IMR-90 (cell line): ENCODE measurements around the gene CLCN5. TPM values are rescaled to one million over a fixed set of nuclear protein-coding genes. Genes with fewer than 3 reads are reported as not detected.

Experiments
- ATAC-seq: fragments of 200-7000 bp; cut with Tn5 transposase; 2 replicates; pipeline ENCODE4 v1.9.1; 2020; ENCODE audit warnings: low read depth, mild to moderate bottlenecking, moderate library complexity
- BruUV-seq: library from RNA; stranded (reverse); fragments of 400-500 nt; replicated peaks from 2 replicates; lab custom pipeline; 2021; lab: Mats Ljungman, UMichigan
- CTCF ChIA-PET: fragments of 300-600 bp; formaldehyde crosslinking; extraction: SDS; loops from one replicate; lab custom pipeline; 2021; ENCODE audit warnings: antibody characterized with exemption; lab: Yijun Ruan, JAX
- POLR2A ChIA-PET: fragments of 300-600 bp; sonication (Branson Sonifier 250); formaldehyde crosslinking; loops from one replicate; lab custom pipeline; 2022; ENCODE audit warnings: antibody characterized with exemption; ENCODE audit not compliant: unreplicated experiment; lab: Charles Lee
- DNase-seq: peaks from one replicate; pipeline ENCODE4 v3.0.0; 2013
- H2AFZ ChIP-seq: replicated peaks from 2 replicates; pipeline ENCODE3; 2013; ENCODE audit warnings: low read length, mild to moderate bottlenecking; ENCODE audit not compliant: poor library complexity
- H2AK5ac ChIP-seq: 2 replicates; pipeline ENCODE4 v1.6.1; 2013; ENCODE audit warnings: low read depth, low read length, inconsistent platforms
- H2AK9ac ChIP-seq: replicated peaks from 2 replicates; pipeline ENCODE3; 2013; ENCODE audit warnings: mild to moderate bottlenecking, low read depth, low read length, moderate library complexity; ENCODE audit not compliant: poor library complexity
- H2BK120ac ChIP-seq: 2 replicates; pipeline ENCODE4 v1.6.1; 2013; ENCODE audit warnings: low read depth, low read length, inconsistent platforms
- H2BK15ac ChIP-seq: 3 replicates; pipeline ENCODE4 v1.6.1; 2013; ENCODE audit warnings: low read depth, low read length, inconsistent platforms
- H2BK20ac ChIP-seq: 2 replicates; pipeline ENCODE4 v1.6.1; 2013; ENCODE audit warnings: low read depth, mild to moderate bottlenecking, inconsistent platforms, low read length, moderate library complexity
- H2BK5ac ChIP-seq: 2 replicates; pipeline ENCODE4 v1.6.1; 2013; ENCODE audit warnings: mild to moderate bottlenecking, low read depth, low read length, inconsistent platforms; ENCODE audit not compliant: poor library complexity, severe bottlenecking
- H3K14ac ChIP-seq: replicated peaks from 2 replicates; pipeline ENCODE4 v1.6.1; 2013; ENCODE audit warnings: low read depth, low read length, inconsistent platforms
- H3K18ac ChIP-seq: 2 replicates; pipeline ENCODE4 v1.6.1; 2013; ENCODE audit warnings: low read depth, low read length, control low read depth
- H3K23ac ChIP-seq: 2 replicates; pipeline ENCODE4 v1.6.1; 2013; ENCODE audit warnings: low read depth, low read length, inconsistent platforms
- H3K27ac ChIP-seq: 2 replicates; pipeline ENCODE4 v1.5.1; 2013; ENCODE audit warnings: mild to moderate bottlenecking, control low read depth, low read length; ENCODE audit not compliant: insufficient read depth
- H3K27me3 ChIP-seq: 2 replicates; pipeline ENCODE4 v1.6.1; 2013; ENCODE audit warnings: low read length; ENCODE audit not compliant: control insufficient read depth, insufficient read depth
- H3K36me3 ChIP-seq: 2 replicates; pipeline ENCODE4 v1.6.1; 2013; ENCODE audit warnings: low read length, mixed read lengths; ENCODE audit not compliant: control insufficient read depth, insufficient read depth
- H3K4ac ChIP-seq: 2 replicates; pipeline ENCODE4 v1.6.1; 2013; ENCODE audit warnings: low read depth, low read length, inconsistent platforms
- H3K4me1 ChIP-seq: 2 replicates; pipeline ENCODE4 v1.6.1; 2013; ENCODE audit warnings: low read length, mixed read lengths; ENCODE audit not compliant: control insufficient read depth, insufficient read depth
- H3K4me2 ChIP-seq: 2 replicates; pipeline ENCODE4 v1.6.1; 2013; ENCODE audit warnings: low read depth, mild to moderate bottlenecking, control low read depth, low read length, moderate library complexity
- H3K4me3 ChIP-seq: 2 replicates; pipeline ENCODE4 v1.5.1; 2013; ENCODE audit warnings: low read depth, mild to moderate bottlenecking, control low read depth, low read length, moderate library complexity; ENCODE audit not compliant: insufficient read depth
- H3K56ac ChIP-seq: 2 replicates; pipeline ENCODE4 v1.6.1; 2013; ENCODE audit warnings: low read length, inconsistent platforms; ENCODE audit not compliant: insufficient read depth; ENCODE audit errors: extremely low read depth
- H3K79me1 ChIP-seq, 2 experiments: 2 replicates each; pipeline ENCODE4 v1.6.1; 2013; ENCODE audit warnings: low read length in 2 of 2, inconsistent platforms in 1 of 2, low read depth in 1 of 2
- H3K9ac ChIP-seq: 2 replicates; pipeline ENCODE4 v1.6.1; 2013; ENCODE audit warnings: low read depth, low read length, control low read depth
- H3K9me1 ChIP-seq: 2 replicates; pipeline ENCODE4 v1.6.1; 2013; ENCODE audit warnings: low read length, inconsistent platforms; ENCODE audit not compliant: insufficient read depth
- H3K9me3 ChIP-seq: 2 replicates; pipeline ENCODE4 v1.6.1; 2013; ENCODE audit warnings: low read length; ENCODE audit not compliant: control insufficient read depth, insufficient read depth
- H4K20me1 ChIP-seq: 2 replicates; pipeline ENCODE4 v1.6.1; 2013; ENCODE audit warnings: low read length, inconsistent platforms; ENCODE audit not compliant: insufficient read depth
- H4K5ac ChIP-seq: 2 replicates; pipeline ENCODE4 v1.6.1; 2013; ENCODE audit warnings: mild to moderate bottlenecking, low read depth, low read length, control low read depth
- H4K8ac ChIP-seq, 2 experiments: 2 replicates each; pipeline ENCODE4 v1.6.1; 2013; ENCODE audit warnings: low read depth in 2 of 2, low read length in 2 of 2, control low read depth in 1 of 2, inconsistent platforms in 1 of 2
- H4K91ac ChIP-seq: 2 replicates; pipeline ENCODE4 v1.6.1; 2013; ENCODE audit warnings: low read depth, low read length, inconsistent platforms; ENCODE audit not compliant: insufficient read depth
- RFX5 ChIP-seq: IDR thresholded peaks from 2 replicates; pipeline ENCODE4 v1.8.0; 2012; ENCODE audit warnings: low read depth, mild to moderate bottlenecking, low read length, moderate library complexity
- WGBS, 2 experiments: methylation state at CpG; one replicate each; pipeline versions ENCODE4 v1.1.5 to v1.1.7; 2013; ENCODE audit warnings: missing lambda C conversion rate in 2 of 2; ENCODE audit not compliant: insufficient read length in 1 of 2; ENCODE audit errors: extremely low coverage in 2 of 2; 5-methylcytosine and 5-hydroxymethylcytosine counted together
- dilution Hi-C: fragments of 300-500 bp; cut with HindIII; formaldehyde crosslinking; loops from one replicate; pipeline ENCODE4 v1.14.3; 2018; ENCODE audit warnings: low sequenced_read_pairs; ENCODE audit not compliant: unreplicated experiment
- in situ Hi-C: fragments of 300-500 bp; cut with MboI; formaldehyde crosslinking; loops from 3 replicates; pipeline ENCODE4 v1.14.3; 2019; ENCODE audit warnings: low sequenced_read_pairs, inconsistent platforms, mixed read lengths
- intact Hi-C: fragments of 100-400 bp; cut with micrococcal nuclease; formaldehyde crosslinking; loops from 2 replicates; pipeline ENCODE4 v1.10.0; 2022
- polyA plus RNA-seq, 3 experiments: library from polyadenylated mRNA; depleted of rRNA; stranded (reverse); fragments of >200 nt; gene quantifications; 2 replicates each; pipeline ENCODE4 v1.2.3, GENCODE V29; 2012; ENCODE audit warnings: low replicate concordance in 1 of 3
- total RNA-seq: library from RNA; depleted of rRNA; stranded (reverse); fragments of >200 nt; gene quantifications from 2 replicates; pipeline ENCODE4 v1.2.3, GENCODE V29; 2012
- TF ChIP-seq, protein P1 (sequence below): fragments of 150-350 bp; IDR thresholded peaks from 2 replicates; pipeline ENCODE4 v1.6.1; 2016; ENCODE audit warnings: low read depth, mild to moderate bottlenecking, low read length, moderate library complexity, borderline replicate concordance

Gene CLCN5
- total and polyA plus RNA-seq, 2 of the 4 experiments (the other 2 are of a cell fraction), result 1.4 to 5.9 TPM

DNA sequence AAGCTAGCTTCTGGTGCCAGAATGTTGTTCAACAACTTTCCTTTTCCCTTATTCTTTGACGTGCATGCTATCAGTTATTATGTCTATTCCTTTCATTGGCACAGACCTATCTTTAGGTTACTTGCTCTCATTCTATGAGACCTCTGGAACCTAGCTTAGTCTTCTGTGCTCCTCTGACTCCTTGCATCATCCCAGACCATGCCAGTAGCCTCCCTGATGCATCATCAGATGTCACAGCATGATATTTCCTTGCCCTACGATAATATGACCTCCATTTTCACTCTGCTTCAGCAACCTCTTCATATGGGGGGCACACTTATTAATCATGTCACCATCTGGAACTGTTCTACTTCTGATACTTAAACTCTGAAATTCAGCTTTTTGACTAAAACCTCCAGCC, 37.2 kb downstream of the CLCN5 start:
- H3K4ac ChIP-seq, result no peak overlapping the region
- no peaks in the 10 kb centered on the region for H3K9me1 ChIP-seq
- DNase-seq (no peak), ATAC-seq (no peak)
- no peaks in the 10 kb centered on the region for H3K79me1 ChIP-seq
- H3K4me3 ChIP-seq, result no peak overlapping the region
- H3K14ac ChIP-seq, result no peak overlapping the region
- H3K36me3 ChIP-seq, result no peaks in the 10 kb centered on the region
- TF ChIP-seq, protein P1, sequence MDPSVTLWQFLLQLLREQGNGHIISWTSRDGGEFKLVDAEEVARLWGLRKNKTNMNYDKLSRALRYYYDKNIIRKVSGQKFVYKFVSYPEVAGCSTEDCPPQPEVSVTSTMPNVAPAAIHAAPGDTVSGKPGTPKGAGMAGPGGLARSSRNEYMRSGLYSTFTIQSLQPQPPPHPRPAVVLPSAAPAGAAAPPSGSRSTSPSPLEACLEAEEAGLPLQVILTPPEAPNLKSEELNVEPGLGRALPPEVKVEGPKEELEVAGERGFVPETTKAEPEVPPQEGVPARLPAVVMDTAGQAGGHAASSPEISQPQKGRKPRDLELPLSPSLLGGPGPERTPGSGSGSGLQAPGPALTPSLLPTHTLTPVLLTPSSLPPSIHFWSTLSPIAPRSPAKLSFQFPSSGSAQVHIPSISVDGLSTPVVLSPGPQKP, result no peak
- no peak for TF ChIP-seq RFX5
- dilution Hi-C loops, result no loop called here
- H3K56ac ChIP-seq, result no peak overlapping the region
- POLR2A ChIA-PET, result no interaction called here
- no peak overlapping the region for H3K9ac ChIP-seq
- H2BK20ac ChIP-seq, result no peak overlapping the region
- H2AFZ ChIP-seq, result no peak overlapping the region
- CTCF ChIA-PET, result no interaction called here
- H3K27me3 ChIP-seq, result no peaks in the 10 kb centered on the region; the same call in 1 of the 2 replicates
- WGBS, 2 experiments, result 36% methylated on average over 1 of the region's 2 CpGs; no CpG with 5 or more reads in 1 of the 2 experiments
- no peaks in the 10 kb centered on the region for H3K9me3 ChIP-seq
- no peaks in the 10 kb centered on the region for H3K4me1 ChIP-seq
- no peak overlapping the region for H2BK120ac ChIP-seq
- H2BK15ac ChIP-seq, result no peak overlapping the region
- BruUV-seq, result no TSS peak
- no peak overlapping the region for H3K23ac ChIP-seq
- in situ Hi-C loops, result no loop called here
- H2AK9ac ChIP-seq, result no peak overlapping the region
- intact Hi-C loops, result no loop called here
- H3K4me2 ChIP-seq, result no peak overlapping the region
- H4K5ac ChIP-seq, result no peak overlapping the region
- H2BK5ac ChIP-seq, result no peak overlapping the region
- no peaks in the 10 kb centered on the region for H4K20me1 ChIP-seq
- H4K91ac ChIP-seq, result no peak overlapping the region
- no peak overlapping the region for H3K27ac ChIP-seq
- no peak overlapping the region for H2AK5ac ChIP-seq
- no peak overlapping the region for H4K8ac ChIP-seq
- H3K18ac ChIP-seq, result no peak overlapping the region
